Endometrium (tissue), 2 donors: Measurements from ENCODE around the gene SNAPC3.

Experiments
- FAIRE-seq: peaks from 2 replicates; lab custom pipeline; 2012; peaks lifted over from hg19 to GRCh38; lab: Jason Lieb, UNC
- donor health status: control.
- donor health status: control.

The SNAPC3 gene

GRCh38 chr9:15492485-15493150, 69.9 kb downstream of the SNAPC3 start:
- FAIRE-seq: no peak

DNA sequence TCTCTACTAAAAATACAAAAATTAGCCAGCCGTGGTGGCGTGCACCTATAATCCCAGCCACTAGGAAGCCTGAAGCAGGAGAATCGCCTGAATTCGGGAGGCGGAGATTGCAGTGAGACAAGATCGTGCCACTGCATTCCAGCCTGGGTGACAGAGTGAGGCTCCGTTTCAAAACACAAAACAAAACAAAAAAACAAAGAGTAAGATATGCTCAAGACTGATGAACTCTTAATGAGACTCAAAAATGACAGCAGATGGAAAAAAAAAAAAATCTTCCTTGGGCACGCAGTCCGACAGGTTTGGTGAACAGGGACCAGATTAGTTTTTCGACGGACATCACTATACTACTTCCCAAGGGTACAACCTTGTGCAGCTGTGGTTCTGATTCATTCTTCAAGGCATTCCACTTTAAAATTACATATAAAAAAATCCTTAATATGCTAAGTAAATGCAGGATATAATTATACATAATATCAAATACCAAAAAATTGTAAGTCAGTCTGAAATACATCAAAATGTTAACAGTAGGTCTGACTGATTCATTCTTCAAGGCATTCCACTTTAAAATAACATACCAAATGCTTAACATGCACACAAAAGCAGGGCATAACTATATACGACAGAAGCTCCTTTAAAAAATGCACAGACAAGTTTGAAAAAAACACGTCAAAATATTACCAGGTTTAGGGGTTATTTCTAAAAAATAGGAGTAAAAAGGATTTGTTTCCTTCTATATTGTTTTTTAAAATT, 75.7 kb downstream of the SNAPC3 start:
- no peak for FAIRE-seq

- FAIRE-seq: no peak
Measured at GRCh38 chr9:15499139-15499538, 76.5 kb downstream of the SNAPC3 start.

- FAIRE-seq: no peak
Measured at GRCh38 chr9:15501179-15501578, 78.5 kb downstream of the SNAPC3 start.

GRCh38 chr9:15501803-15502202, 79.1 kb downstream of the SNAPC3 start:
- no peak for FAIRE-seq

GRCh38 chr9:15505921-15506320, 83.2 kb downstream of the SNAPC3 start:
- FAIRE-seq: no peak

- no peak for FAIRE-seq
Measured at GRCh38 chr9:15509931-15510788, 87.5 kb downstream of the SNAPC3 start.

GRCh38 chr9:15510789-15511575, 88.3 kb downstream of the SNAPC3 start, which contains the start of gene PSIP1:
PSIP1 (minus strand) TSS chr9:15510970; CDS start chr9:15510188, 782 bp downstream.
- FAIRE-seq: no peak
